ENCODE results near the gene ZNF282.
A peak's percentile ranks its signal among the peaks of the same experiment; 100 is the strongest.
"Not testable (repeated sequence)": the region's sequence is repeated elsewhere in the genome, so short reads cannot be mapped to it uniquely, and the experiment has no call there.

The ZNF282 gene

DNA sequence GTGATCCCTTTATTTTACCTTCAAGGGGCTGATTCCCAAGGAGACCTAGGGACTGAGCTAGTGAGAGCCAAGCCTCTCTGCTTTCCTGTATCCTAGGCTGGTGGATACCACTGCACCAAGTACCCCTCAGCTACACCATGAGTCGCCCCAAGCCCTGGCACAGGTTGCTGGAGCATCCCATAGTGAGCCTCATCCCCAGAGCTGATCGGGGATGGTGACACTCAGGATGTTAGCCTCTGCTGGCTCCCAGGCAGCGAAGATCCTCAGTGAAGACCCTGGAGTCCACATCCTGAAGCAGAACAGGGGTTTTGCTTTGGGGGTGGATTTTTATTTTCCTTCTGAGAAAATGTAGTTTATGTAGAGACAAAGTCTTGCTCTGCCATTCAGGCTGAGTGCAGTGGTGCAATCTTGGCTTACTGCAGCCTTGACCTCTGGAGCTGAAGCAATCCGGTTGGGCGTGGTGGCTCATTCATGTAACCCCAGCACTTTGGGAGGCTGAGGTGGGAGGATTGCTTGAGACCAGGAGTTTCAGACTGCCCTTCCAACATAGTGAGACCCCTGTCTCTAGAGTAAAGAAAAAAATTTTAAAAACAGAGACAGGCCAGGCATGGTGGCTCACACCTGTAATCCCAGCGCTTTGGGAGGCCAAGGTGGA, 31.6 kb downstream of the ZNF282 start:
- DNase-seq (ENCODE audit: low read depth, low spot score): no peak
- no peak overlapping the region for H3K4me3 ChIP-seq (ENCODE audit: low read depth, low read length)
- TF ChIP-seq, protein P1, sequence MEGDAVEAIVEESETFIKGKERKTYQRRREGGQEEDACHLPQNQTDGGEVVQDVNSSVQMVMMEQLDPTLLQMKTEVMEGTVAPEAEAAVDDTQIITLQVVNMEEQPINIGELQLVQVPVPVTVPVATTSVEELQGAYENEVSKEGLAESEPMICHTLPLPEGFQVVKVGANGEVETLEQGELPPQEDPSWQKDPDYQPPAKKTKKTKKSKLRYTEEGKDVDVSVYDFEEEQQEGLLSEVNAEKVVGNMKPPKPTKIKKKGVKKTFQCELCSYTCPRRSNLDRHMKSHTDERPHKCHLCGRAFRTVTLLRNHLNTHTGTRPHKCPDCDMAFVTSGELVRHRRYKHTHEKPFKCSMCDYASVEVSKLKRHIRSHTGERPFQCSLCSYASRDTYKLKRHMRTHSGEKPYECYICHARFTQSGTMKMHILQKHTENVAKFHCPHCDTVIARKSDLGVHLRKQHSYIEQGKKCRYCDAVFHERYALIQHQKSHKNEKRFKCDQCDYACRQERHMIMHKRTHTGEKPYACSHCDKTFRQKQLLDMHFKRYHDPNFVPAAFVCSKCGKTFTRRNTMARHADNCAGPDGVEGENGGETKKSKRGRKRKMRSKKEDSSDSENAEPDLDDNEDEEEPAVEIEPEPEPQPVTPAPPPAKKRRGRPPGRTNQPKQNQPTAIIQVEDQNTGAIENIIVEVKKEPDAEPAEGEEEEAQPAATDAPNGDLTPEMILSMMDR (IDR thresholded peaks at IDR 0.05; ENCODE audit: low read depth, low read length): no peak
- in situ Hi-C loops (cut with HindIII; ENCODE audit: low sequenced_read_pairs): no loop called here

DNA sequence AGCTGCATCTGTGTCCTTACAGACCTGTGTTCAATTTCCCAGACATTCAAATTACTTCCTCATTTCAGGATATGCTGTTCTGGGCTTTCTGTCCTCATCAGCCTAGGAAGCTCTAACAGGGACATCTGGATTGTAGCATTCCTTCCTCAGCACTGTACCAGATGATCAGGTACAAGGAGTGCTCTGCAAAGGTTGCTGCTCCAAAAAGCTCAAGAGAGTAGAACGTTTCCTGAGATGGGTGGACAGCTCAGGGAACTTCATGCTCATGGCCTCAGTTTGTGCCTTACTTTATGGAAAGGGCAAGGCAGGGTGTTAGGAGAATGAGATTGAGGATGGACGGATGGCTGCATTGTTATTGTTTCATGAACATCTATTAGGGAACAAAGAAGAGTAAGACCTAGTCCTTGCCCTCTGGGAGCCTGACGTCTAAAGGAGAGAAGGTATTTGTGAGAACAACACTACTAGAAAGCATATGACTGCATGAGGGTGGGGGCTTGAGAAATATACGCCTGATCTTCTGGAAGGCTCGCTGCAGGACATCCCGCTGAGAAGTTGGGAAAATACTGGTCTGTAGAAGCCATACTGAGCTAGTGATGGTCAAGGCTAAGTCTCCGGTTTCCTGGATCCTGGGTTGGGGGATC, 33.6 kb downstream of the ZNF282 start:
- TF ChIP-seq, protein P1 (IDR thresholded peaks at IDR 0.05; ENCODE audit: low read depth, low read length): no peak
- in situ Hi-C loops (cut with HindIII; ENCODE audit: low sequenced_read_pairs): no loop called here
- no peak overlapping the region for H3K4me3 ChIP-seq (ENCODE audit: low read depth, low read length)
- DNase-seq (ENCODE audit: low read depth, low spot score): no peak

DNA sequence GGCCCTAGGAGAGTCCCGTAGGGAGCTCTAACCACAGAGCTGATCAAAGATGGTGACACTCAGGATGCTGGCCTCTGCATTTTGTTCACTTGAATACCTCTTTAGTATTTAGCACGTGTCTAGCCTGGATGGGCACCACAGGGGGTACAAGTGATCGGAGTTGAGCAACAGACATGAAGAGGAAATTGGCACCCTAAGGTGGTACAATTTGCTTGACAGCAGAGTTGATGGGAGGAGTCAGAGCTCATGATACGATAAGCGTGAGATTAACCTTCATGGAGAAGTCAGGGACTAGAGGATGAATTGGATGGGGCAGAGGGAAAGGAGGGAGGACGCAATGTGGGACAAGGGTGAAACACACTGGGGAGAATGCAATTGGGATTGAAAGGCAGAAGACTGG, 34.2 kb downstream of the ZNF282 start:
- TF ChIP-seq, protein P1 (IDR thresholded peaks at IDR 0.05; ENCODE audit: low read depth, low read length): no peak
- no peak for DNase-seq (ENCODE audit: low read depth, low spot score)
- in situ Hi-C loops (cut with HindIII; ENCODE audit: low sequenced_read_pairs): no loop called here
- H3K4me3 ChIP-seq (ENCODE audit: low read depth, low read length): no peak overlapping the region

DNA sequence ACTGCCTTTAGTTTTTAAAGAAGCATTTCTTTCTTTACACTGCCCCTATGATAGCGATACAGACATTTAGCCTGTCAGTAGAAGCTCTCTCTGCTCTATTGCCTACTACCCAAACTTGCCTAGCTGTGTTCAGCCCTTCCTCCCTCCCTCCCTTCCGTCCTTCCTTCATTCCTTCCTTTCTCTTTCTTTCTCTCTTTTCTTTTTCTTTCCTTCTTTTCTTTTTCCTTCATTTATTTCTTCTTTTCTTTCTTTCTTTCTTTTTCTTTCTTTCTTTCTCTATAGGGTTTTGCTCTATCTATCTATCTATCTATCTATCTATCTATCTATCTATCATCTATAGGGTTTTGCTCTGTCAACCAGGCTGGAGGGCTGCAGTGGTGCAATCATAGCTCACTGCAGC, 37.0 kb downstream of the ZNF282 start:
- in situ Hi-C loops (cut with HindIII; ENCODE audit: low sequenced_read_pairs): no loop called here

DNA sequence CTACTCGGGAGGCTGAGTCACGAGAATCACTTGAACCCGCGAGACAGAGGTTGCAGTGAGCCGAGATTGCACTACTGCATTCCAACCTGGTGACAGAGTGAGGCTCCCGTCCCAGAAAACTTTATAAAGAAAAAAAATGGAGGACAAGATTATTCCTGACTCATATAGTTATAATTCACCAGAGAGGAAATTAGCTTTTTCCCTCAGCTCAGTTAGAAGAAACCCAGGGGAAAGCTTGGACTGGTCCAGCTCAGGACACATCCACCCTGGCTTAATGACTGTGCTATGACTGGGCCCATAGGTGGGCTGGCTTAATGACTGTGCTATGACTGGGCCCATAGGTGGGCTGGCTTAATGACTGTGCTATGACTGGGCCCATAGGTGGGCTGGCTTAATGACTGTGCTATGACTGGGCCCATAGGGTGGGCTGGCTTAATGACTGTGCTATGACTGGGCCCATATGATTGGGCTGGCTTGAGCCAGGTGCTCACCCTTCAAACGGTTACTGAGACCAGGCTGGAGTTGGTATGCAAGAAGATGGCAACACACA, 38.4 kb downstream of the ZNF282 start:
- H3K4me3 ChIP-seq (ENCODE audit: low read depth, low read length); in situ Hi-C loops (cut with HindIII; ENCODE audit: low sequenced_read_pairs): not testable (repeated sequence)
- DNase-seq (ENCODE audit: low read depth, low spot score): peak; percentile 91

More for the DNA sequence above, 37.0 kb downstream of the ZNF282 start:
- DNase-seq (ENCODE audit: low read depth, low spot score): no peak
- H3K4me3 ChIP-seq (ENCODE audit: low read depth, low read length): no peak overlapping the region
- TF ChIP-seq, protein P1 (IDR thresholded peaks at IDR 0.05; ENCODE audit: low read depth, low read length): no peak

DNA sequence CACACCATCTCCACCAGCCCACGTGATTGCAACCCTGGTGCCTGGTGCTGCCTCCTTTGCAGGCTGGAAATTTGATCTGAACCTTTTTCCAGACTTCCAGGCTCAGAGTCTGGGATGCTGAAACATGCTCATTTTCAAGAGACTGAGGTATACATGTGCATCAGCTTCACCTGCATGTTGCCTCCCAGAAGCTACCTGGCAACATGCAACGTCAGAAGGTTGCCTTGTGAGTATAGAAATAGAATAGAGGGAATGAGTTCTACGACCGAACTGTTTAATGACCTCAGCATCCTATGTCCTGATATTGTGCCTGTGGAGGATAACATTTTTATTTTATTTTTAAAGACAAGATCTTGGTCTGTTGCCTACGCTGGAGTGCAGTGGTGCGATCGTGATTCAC, 42.2 kb downstream of the ZNF282 start:
- in situ Hi-C loops (cut with HindIII; ENCODE audit: low sequenced_read_pairs): no loop called here
- DNase-seq (ENCODE audit: low read depth, low spot score): no peak
- H3K4me3 ChIP-seq (ENCODE audit: low read depth, low read length): no peak overlapping the region
- TF ChIP-seq, protein P1 (IDR thresholded peaks at IDR 0.05; ENCODE audit: low read depth, low read length): no peak

DNA sequence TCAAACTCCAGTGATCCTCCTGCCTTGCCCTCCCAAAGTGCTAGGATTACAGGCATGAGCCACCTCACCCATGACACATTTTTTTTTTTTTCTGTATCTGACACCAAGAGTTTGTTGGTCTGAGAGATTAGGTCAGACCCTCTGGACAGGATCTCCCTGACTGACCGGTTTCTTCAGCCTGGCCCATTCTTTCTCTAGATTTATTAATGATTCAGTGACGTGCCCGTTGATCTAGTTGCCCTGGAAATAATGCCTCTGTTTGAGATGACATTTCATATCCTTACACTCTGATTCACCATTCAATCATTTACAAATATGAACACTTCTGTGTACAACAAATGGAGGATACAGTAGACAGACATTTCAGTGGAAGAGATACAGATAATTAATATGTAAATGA, 42.7 kb downstream of the ZNF282 start:
- H3K4me3 ChIP-seq (ENCODE audit: low read depth, low read length): no peak overlapping the region
- TF ChIP-seq, protein P1 (IDR thresholded peaks at IDR 0.05; ENCODE audit: low read depth, low read length): no peak
- no peak for DNase-seq (ENCODE audit: low read depth, low spot score)
- in situ Hi-C loops (cut with HindIII; ENCODE audit: low sequenced_read_pairs): no loop called here
